H9 (cell line): ENCODE results near the gene TSPAN17. TPM values are rescaled to one million over a fixed set of nuclear protein-coding genes. Genes with fewer than 3 reads are reported as not detected.

Experiments
- DNase-seq: peaks from one replicate; pipeline ENCODE4 v3.0.0-alpha.2; 2017
- H2AFZ ChIP-seq: one replicate; pipeline ENCODE4 v1.6.1; 2013; ENCODE audit warnings: mild to moderate bottlenecking, low read length, control low read depth, moderate library complexity
- H2AK5ac ChIP-seq: 2 replicates; pipeline ENCODE4 v1.6.1; 2013; ENCODE audit warnings: low read length, control low read depth, mixed read lengths; ENCODE audit not compliant: insufficient read length
- H2BK120ac ChIP-seq: one replicate; pipeline ENCODE4 v1.6.1; 2013; ENCODE audit warnings: low read depth, mild to moderate bottlenecking, low read length, control low read depth, inconsistent platforms; ENCODE audit not compliant: poor library complexity, severe bottlenecking
- H2BK12ac ChIP-seq: 2 replicates; pipeline ENCODE4 v1.6.1; 2013; ENCODE audit warnings: low read length, control low read depth, mixed read lengths, low read depth; ENCODE audit not compliant: insufficient read length
- H2BK15ac ChIP-seq: 2 replicates; pipeline ENCODE4 v1.6.1; 2013; ENCODE audit warnings: low read depth, low read length, control low read depth
- H2BK20ac ChIP-seq: one replicate; pipeline ENCODE4 v1.6.1; 2013; ENCODE audit warnings: low read depth, mild to moderate bottlenecking, low read length, control low read depth, inconsistent platforms; ENCODE audit not compliant: poor library complexity, severe bottlenecking
- H2BK5ac ChIP-seq: 2 replicates; pipeline ENCODE4 v1.6.1; 2013; ENCODE audit warnings: low read length, control low read depth, mixed read lengths; ENCODE audit not compliant: insufficient read length
- H3K14ac ChIP-seq: 2 replicates; pipeline ENCODE4 v1.6.1; 2013; ENCODE audit warnings: low read length, control low read depth; ENCODE audit not compliant: insufficient read depth
- H3K18ac ChIP-seq: 2 replicates; pipeline ENCODE4 v1.6.1; 2013; ENCODE audit warnings: low read depth, mild to moderate bottlenecking, mixed read lengths, low read length, control low read depth; ENCODE audit not compliant: insufficient read length
- H3K23ac ChIP-seq: 2 replicates; pipeline ENCODE4 v1.6.1; 2013; ENCODE audit warnings: low read length, control low read depth, mixed read lengths, low read depth; ENCODE audit not compliant: insufficient read length
- H3K23me2 ChIP-seq: 2 replicates; pipeline ENCODE4 v1.6.1; 2013; ENCODE audit warnings: low read depth, mild to moderate bottlenecking, mixed read lengths, low read length, control low read depth; ENCODE audit not compliant: insufficient read length, poor library complexity, severe bottlenecking
- H3K27ac ChIP-seq: 2 replicates; pipeline ENCODE4 v1.5.1; 2013; ENCODE audit warnings: low read length, control low read depth, mixed read lengths, low read depth; ENCODE audit not compliant: insufficient read length
- H3K27me3 ChIP-seq: 2 replicates; pipeline ENCODE4 v1.6.1; 2013; ENCODE audit warnings: low read length, control low read depth, inconsistent platforms; ENCODE audit not compliant: insufficient read depth
- H3K4ac ChIP-seq: 2 replicates; pipeline ENCODE4 v1.6.1; 2013; ENCODE audit warnings: low read depth, mild to moderate bottlenecking, control low read depth, inconsistent platforms, low read length, moderate library complexity
- H3K4me1 ChIP-seq: 2 replicates; pipeline ENCODE4 v1.6.1; 2013; ENCODE audit warnings: low read length, control low read depth, inconsistent platforms; ENCODE audit not compliant: insufficient read depth
- H3K4me2 ChIP-seq: 2 replicates; pipeline ENCODE4 v1.6.1; 2013; ENCODE audit warnings: low read length, control low read depth, mixed read lengths; ENCODE audit not compliant: insufficient read length, insufficient read depth
- H3K56ac ChIP-seq: 2 replicates; pipeline ENCODE4 v1.6.1; 2013; ENCODE audit warnings: low read depth, mild to moderate bottlenecking, mixed read lengths, low read length, control low read depth; ENCODE audit not compliant: insufficient read length
- H3K79me1 ChIP-seq: 2 replicates; pipeline ENCODE4 v1.6.1; 2013; ENCODE audit warnings: low read depth, mild to moderate bottlenecking, moderate library complexity, low read length, control low read depth, inconsistent platforms; ENCODE audit not compliant: insufficient read depth, poor library complexity, severe bottlenecking
- H3K79me2 ChIP-seq: 2 replicates; pipeline ENCODE4 v1.6.1; 2013; ENCODE audit warnings: low read length, control low read depth, inconsistent platforms; ENCODE audit not compliant: insufficient read depth
- H3K9ac ChIP-seq: 2 replicates; pipeline ENCODE4 v1.6.1; 2013; ENCODE audit warnings: low read length, control low read depth, mixed read lengths; ENCODE audit not compliant: insufficient read length; ENCODE audit errors: extremely low read depth
- H3K9me3 ChIP-seq: one replicate; pipeline ENCODE4 v1.6.1; 2013; ENCODE audit warnings: low read depth, low read length, inconsistent platforms; ENCODE audit not compliant: control insufficient read depth
- H3T11ph ChIP-seq: one replicate; pipeline ENCODE4 v1.6.1; 2013; ENCODE audit warnings: mild to moderate bottlenecking, low read length, control low read depth, inconsistent platforms
- H4K20me1 ChIP-seq: one replicate; pipeline ENCODE4 v1.6.1; 2013; ENCODE audit not compliant: control insufficient read depth, insufficient read length, insufficient read depth
- H4K5ac ChIP-seq: 2 replicates; pipeline ENCODE4 v1.6.1; 2013; ENCODE audit warnings: low read depth, mild to moderate bottlenecking, mixed read lengths, low read length, control low read depth; ENCODE audit not compliant: insufficient read length
- H4K8ac ChIP-seq: replicated peaks from 2 replicates; pipeline ENCODE4 v1.6.1; 2013; ENCODE audit warnings: low read length, control low read depth, mixed read lengths, low read depth; ENCODE audit not compliant: insufficient read length
- H4K91ac ChIP-seq: 2 replicates; pipeline ENCODE4 v1.6.1; 2013; ENCODE audit warnings: low read depth, mild to moderate bottlenecking, moderate library complexity, mixed read lengths, low read length, control low read depth; ENCODE audit not compliant: insufficient read length
- H3K27ac Mint-ChIP-seq, 3 experiments: 2 replicates in 2 of 3; 3 replicates in 1 of 3; pipeline ENCODE4 v1.8.0; 2020 to 2021; ENCODE audit warnings: mixed read lengths in 3 of 3, mild to moderate bottlenecking in 1 of 3, moderate library complexity in 1 of 3
- H3K27me3 Mint-ChIP-seq: 2 replicates; pipeline ENCODE4 v1.8.0; 2021; ENCODE audit warnings: low read depth, mild to moderate bottlenecking, moderate library complexity, mixed read lengths
- H3K36me3 Mint-ChIP-seq, 3 experiments: 2 replicates in 2 of 3; 3 replicates in 1 of 3; pipeline ENCODE4 v1.8.0; 2020 to 2021; ENCODE audit warnings: low read depth in 3 of 3, mixed read lengths in 3 of 3; ENCODE audit not compliant: insufficient read depth in 1 of 3
- H3K4me1 Mint-ChIP-seq, 2 experiments: 2 replicates each; pipeline ENCODE4 v1.8.0; 2020; ENCODE audit warnings: mixed read lengths in 2 of 2
- H3K4me3 Mint-ChIP-seq, 2 experiments: 2 replicates in 1 of 2; 3 replicates in 1 of 2; pipeline ENCODE4 v1.8.0; 2020 to 2021; ENCODE audit warnings: mild to moderate bottlenecking in 2 of 2, mixed read lengths in 2 of 2, moderate library complexity in 1 of 2
- H3K9me3 Mint-ChIP-seq, 2 experiments: 2 replicates in 1 of 2; 3 replicates in 1 of 2; pipeline ENCODE4 v1.8.0; 2020; ENCODE audit warnings: mild to moderate bottlenecking in 2 of 2, mixed read lengths in 2 of 2, moderate library complexity in 1 of 2
- CTCF ChIP-seq: fragments of 200-600 bp; sonication (generic); conservative IDR thresholded peaks from 3 replicates; pipeline ENCODE4 v1.8.0; 2021; ENCODE audit warnings: antibody characterized with exemption, mild to moderate bottlenecking
- WGBS: extraction: QIAGEN DNeasy Blood & Tissue Kit; methylation state at CpG from one replicate; pipeline ENCODE4 v1.1.7; 2013; ENCODE audit warnings: missing lambda C conversion rate, low lambda C conversion rate, mixed read lengths; ENCODE audit not compliant: insufficient read length; ENCODE audit errors: extremely low coverage; 5-methylcytosine and 5-hydroxymethylcytosine counted together
- total RNA-seq: library from RNA; stranded (reverse); gene quantifications from 2 replicates; pipeline ENCODE4 v1.2.1, GENCODE V29; 2021

Gene TSPAN17
- total RNA-seq, 1 experiment from 2014 or later = 46.8 TPM

GRCh38 chr5:176627582-176627981, 19.7 kb upstream of the TSPAN17 start:
- H3T11ph ChIP-seq = no peak overlapping the region
- WGBS = no CpG with 5 or more reads among the region's 5 CpGs
- DNase-seq = no peak
- peaks cover 8% of the 10 kb centered on the region for H3K23me2 ChIP-seq
- H3K4me2 ChIP-seq = no peak overlapping the region
- TF ChIP-seq CTCF = no peak
- H4K5ac ChIP-seq = no peak overlapping the region
- no peaks in the 10 kb centered on the region; a peak in 1 of 5 replicates for H3K9me3 Mint-ChIP-seq
- no peak overlapping the region for H2AFZ ChIP-seq
- H3K14ac ChIP-seq = no peak overlapping the region
- no peak overlapping the region for H3K23ac ChIP-seq
- no peaks in the 10 kb centered on the region for H4K20me1 ChIP-seq
- H3K4ac ChIP-seq = no peak overlapping the region
- no peak overlapping the region for H4K8ac ChIP-seq
- no peaks in the 10 kb centered on the region for H3K79me2 ChIP-seq
- H2AK5ac ChIP-seq = no peak overlapping the region
- H3K4me1 Mint-ChIP-seq = peaks cover 11 to 32% of the 10 kb centered on the region in 2 experiments
- no peak overlapping the region for H4K91ac ChIP-seq
- no peak overlapping the region for H2BK15ac ChIP-seq
- peaks cover 6% of the 10 kb centered on the region; the same call in 1 of the 2 replicates for H3K27me3 ChIP-seq
- H2BK20ac ChIP-seq = no peak overlapping the region
- H2BK12ac ChIP-seq = no peak overlapping the region
- H3K27me3 Mint-ChIP-seq = peaks cover 76% of the 10 kb centered on the region
- H3K27ac ChIP-seq = no peak overlapping the region
- H3K18ac ChIP-seq = no peak overlapping the region
- no peak overlapping the region for H3K56ac ChIP-seq
- H3K4me3 Mint-ChIP-seq = no peak overlapping the region; a peak in 1 of 5 replicates
- H3K4me1 ChIP-seq = no peaks in the 10 kb centered on the region
- H3K9ac ChIP-seq = no peak overlapping the region
- no peaks in the 10 kb centered on the region for H3K79me1 ChIP-seq
- H3K27ac Mint-ChIP-seq = no peak overlapping the region
- H3K36me3 Mint-ChIP-seq = no peaks in the 10 kb centered on the region; a peak in 1 of 7 replicates
- H2BK120ac ChIP-seq = no peak overlapping the region
- H2BK5ac ChIP-seq = no peak overlapping the region
- no peaks in the 10 kb centered on the region for H3K9me3 ChIP-seq
